Tibial nerve (tissue), 4 donors: Measurements from ENCODE around the gene ISYNA1. TPM values are rescaled to one million over a fixed set of nuclear protein-coding genes. Genes with fewer than 3 reads are reported as not detected.

Experiments used
- DNase-seq, 2 donors: peaks; one replicate each; pipeline ENCODE4 v3.0.0-alpha.2; 2019; ENCODE audit warnings: low spot score in 2 of 2
- H3K27ac ChIP-seq, 4 donors: fragments of 200-600 bp; sonication (generic) in 3 of 4; one replicate each; pipeline ENCODE4 v1.5.1; 2017 to 2019; ENCODE audit warnings: mild to moderate bottlenecking in 1 of 4
- H3K27me3 ChIP-seq, 2 donors: fragments of 200-600 bp; sonication (generic) in 1 of 2; one replicate each; pipeline versions ENCODE4 v1.5.1 to v1.6.0; 2017 to 2019
- H3K36me3 ChIP-seq, 3 donors: fragments of 200-600 bp; sonication (generic); one replicate each; pipeline ENCODE4 v1.5.1; 2018 to 2019
- H3K4me1 ChIP-seq, 4 donors: fragments of 200-600 bp; sonication (generic) in 3 of 4; one replicate each; pipeline ENCODE4 v1.5.1; 2017 to 2019
- H3K4me3 ChIP-seq, 4 donors: fragments of 200-600 bp; sonication (generic) in 3 of 4; one replicate each; pipeline ENCODE4 v1.5.1; 2017 to 2019; ENCODE audit warnings: mild to moderate bottlenecking in 1 of 4, moderate library complexity in 1 of 4
- H3K9me3 ChIP-seq, 4 donors: fragments of 200-600 bp; sonication (generic) in 3 of 4; one replicate each; pipeline ENCODE4 v1.5.1; 2017 to 2019
- EP300 ChIP-seq, 2 donors: sonication (generic); formaldehyde crosslinking; IDR thresholded peaks; one replicate each; pipeline ENCODE4 v1.6.1; 2017; ENCODE audit warnings: antibody characterized with exemption in 2 of 2, mild to moderate bottlenecking in 1 of 2
- POLR2A ChIP-seq, 2 donors: fragments of 450-650 bp; IDR thresholded peaks; one replicate each; pipeline ENCODE4 v1.6.1; 2017; ENCODE audit warnings: antibody characterized with exemption in 2 of 2, mild to moderate bottlenecking in 2 of 2, moderate library complexity in 2 of 2
- WGBS, 2 donors: methylation state at CpG; one replicate each; pipeline ENCODE4 v1.1.5; 2018; 5-methylcytosine and 5-hydroxymethylcytosine counted together
- total RNA-seq, 4 donors: library from RNA; depleted of rRNA; stranded (reverse); fragments of >200 nt; gene quantifications; one replicate each; pipeline ENCODE4 v1.1.0, GENCODE V29; 2016
- TF ChIP-seq, protein P1 (sequence below), 5 experiments: fragments of 200-600 bp in 3 of 5; fragments of 450-650 bp in 2 of 5; sonication (generic) in 3 of 5; IDR thresholded peaks; one replicate each; pipeline ENCODE4 v1.5.1; 2016 to 2019; ENCODE audit warnings: antibody characterized with exemption in 5 of 5, mild to moderate bottlenecking in 3 of 5, moderate library complexity in 2 of 5

The ISYNA1 gene
- total RNA-seq, 4 donors from 2014 or later: 43.5 to 82.2 (median 52.4) TPM

DNA sequence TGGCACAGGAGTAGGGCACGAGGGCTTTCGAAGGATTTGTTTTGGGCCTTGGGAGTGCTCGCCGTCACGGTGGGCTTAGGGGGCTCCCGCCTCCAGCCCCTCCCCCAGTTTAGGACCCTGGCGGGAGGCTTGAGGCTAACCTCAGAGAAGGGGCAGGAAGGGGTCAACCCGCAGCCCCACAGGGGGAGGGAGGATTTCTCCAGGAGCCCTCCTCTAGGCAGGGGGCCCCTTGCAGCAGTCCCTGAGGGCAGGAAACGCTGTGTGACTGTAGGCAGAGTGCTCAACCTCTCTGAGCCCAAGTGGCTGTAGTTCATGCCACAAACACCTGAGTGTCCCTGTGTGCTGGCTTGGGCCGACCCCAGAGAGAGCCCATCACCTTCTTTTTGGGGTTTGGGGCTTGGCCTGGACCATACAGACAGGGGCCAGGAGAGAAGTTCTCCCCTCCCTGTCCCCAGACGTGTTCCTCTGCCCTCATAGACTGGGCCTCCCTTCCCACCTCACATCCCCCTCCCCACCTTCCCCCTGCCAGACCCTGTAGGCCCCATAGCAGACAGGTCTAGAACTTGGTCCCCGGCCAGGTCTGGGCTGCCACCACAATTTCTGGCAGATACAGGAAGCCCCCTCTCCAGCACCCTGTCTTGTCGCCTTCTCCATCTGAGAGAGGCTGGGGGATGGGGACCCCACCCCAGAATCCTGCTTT is 8.1 kb downstream of the ISYNA1 start:
- no peak for DNase-seq
- TF ChIP-seq EP300 (IDR thresholded peaks at IDR 0.05): no peak
- TF ChIP-seq POLR2A (IDR thresholded peaks at IDR 0.05): no peak
- TF ChIP-seq, protein P1, sequence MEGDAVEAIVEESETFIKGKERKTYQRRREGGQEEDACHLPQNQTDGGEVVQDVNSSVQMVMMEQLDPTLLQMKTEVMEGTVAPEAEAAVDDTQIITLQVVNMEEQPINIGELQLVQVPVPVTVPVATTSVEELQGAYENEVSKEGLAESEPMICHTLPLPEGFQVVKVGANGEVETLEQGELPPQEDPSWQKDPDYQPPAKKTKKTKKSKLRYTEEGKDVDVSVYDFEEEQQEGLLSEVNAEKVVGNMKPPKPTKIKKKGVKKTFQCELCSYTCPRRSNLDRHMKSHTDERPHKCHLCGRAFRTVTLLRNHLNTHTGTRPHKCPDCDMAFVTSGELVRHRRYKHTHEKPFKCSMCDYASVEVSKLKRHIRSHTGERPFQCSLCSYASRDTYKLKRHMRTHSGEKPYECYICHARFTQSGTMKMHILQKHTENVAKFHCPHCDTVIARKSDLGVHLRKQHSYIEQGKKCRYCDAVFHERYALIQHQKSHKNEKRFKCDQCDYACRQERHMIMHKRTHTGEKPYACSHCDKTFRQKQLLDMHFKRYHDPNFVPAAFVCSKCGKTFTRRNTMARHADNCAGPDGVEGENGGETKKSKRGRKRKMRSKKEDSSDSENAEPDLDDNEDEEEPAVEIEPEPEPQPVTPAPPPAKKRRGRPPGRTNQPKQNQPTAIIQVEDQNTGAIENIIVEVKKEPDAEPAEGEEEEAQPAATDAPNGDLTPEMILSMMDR (IDR thresholded peaks at IDR 0.05): no peak
- H3K36me3 ChIP-seq: peaks cover 0 to 36% (median 0%) of the 10 kb centered on the region in 3 donors
- H3K27ac ChIP-seq: peak overlapping the region; percentile 26 to 95 (median 86)
- H3K27me3 ChIP-seq: no peaks in the 10 kb centered on the region
- 43 to 51% methylated on average over 13 of the region's 13 CpGs for WGBS, 2 donors
- no peaks in the 10 kb centered on the region for H3K9me3 ChIP-seq
- H3K4me3 ChIP-seq: peak overlapping the region in 2 of 4 donors; percentile 50 to 52
- H3K4me1 ChIP-seq: peaks cover 0 to 77% (median 41%) of the 10 kb centered on the region in 4 donors

DNA sequence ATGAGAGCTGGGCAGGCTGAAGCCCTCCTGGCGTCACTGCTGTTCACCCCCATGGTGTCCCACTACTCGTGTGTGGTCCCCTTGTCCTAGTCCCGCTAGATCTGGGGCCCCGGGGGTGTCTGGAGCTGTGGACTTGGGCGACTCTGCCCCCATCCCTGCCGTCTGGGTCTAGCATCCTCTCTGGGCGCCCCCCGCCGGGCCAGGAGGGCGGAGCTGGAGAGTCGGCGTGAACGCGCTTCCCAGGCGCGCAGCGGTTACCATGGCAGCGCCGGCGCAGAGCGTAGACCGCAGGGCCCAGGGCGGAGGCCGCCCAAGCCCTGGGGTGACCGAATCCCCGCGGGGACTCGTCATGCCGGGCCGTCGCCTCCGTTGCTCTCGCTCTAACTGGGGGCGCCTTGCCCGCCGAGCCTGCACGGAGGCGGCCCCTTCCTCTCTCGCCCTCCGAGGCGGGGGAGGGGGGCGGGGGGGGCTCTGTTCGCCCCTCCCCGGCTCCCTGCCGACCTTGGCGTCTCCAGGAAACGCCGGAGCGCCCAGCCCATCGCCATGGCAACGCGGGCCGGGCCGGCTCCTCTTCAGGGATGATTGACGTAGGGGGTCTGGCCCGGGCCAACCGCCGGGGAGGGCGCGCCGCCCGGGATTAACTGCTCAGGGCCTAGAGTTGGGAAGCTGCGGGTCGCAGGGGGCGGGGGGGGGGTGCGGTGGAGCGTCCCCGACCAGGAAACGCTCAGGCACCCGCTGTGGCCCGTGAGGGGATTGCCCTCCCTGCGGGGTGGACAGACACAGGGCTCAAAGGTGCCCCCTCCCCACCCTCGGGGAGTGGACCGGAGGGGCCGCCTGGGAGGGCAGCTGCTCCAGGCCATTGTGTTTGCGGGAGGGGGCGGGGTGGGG is 8.9 kb downstream of the ISYNA1 start:
- WGBS, 2 donors: 18 to 20% methylated on average over 2 to 6 of the region's 77 CpGs
- no peak for TF ChIP-seq POLR2A (IDR thresholded peaks at IDR 0.05)
- TF ChIP-seq EP300 (IDR thresholded peaks at IDR 0.05): no peak
- TF ChIP-seq, protein P1 (IDR thresholded peaks at IDR 0.05): no peak
- no peaks in the 10 kb centered on the region for H3K27me3 ChIP-seq
- peaks cover 0 to 29% (median 0%) of the 10 kb centered on the region in 3 donors for H3K36me3 ChIP-seq
- peaks cover 0 to 80% (median 45%) of the 10 kb centered on the region in 4 donors for H3K4me1 ChIP-seq
- peak overlapping the region; percentile 26 to 95 (median 86) for H3K27ac ChIP-seq
- peak overlapping the region; percentile 15 to 52 (median 48) for H3K4me3 ChIP-seq
- DNase-seq: no peak
- H3K9me3 ChIP-seq: no peaks in the 10 kb centered on the region

DNA sequence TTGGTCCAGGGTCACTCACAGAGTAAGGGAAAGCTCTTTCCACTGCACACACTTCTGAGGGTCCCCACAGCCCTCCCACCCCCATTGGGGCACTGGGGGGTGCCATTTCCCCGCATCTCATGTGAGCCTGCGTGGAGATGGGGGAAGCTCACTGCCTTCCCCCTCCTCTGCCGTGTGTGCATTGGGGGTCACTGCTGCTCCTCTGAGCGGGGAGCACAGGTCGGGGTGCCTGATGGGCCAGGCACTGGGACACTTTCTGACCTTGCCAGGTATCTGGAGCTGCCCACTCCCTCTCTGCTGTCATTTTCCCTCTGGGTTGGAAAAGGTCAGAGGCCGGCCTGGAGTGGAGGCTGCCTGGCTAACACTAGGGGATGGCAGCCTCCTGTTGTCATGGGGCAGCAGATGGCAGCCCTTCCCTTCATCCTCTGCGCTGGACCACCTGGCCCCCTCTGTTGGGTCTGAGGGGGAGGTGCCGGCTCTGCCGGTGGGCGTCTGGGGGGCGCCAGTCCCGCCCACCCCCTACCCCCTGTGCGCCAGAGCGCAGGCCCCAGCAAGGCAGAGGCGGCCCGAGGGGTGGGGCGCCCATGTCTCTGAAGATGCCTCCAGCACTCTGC is 9.7 kb downstream of the ISYNA1 start:
- H3K27ac ChIP-seq: peak overlapping the region in 3 of 4 donors; percentile 82 to 95 (median 90)
- no peak overlapping the region for H3K4me3 ChIP-seq
- H3K9me3 ChIP-seq: no peaks in the 10 kb centered on the region
- peaks cover 0 to 29% (median 0%) of the 10 kb centered on the region in 3 donors for H3K36me3 ChIP-seq
- TF ChIP-seq POLR2A (IDR thresholded peaks at IDR 0.05) (no peak), EP300 (IDR thresholded peaks at IDR 0.05) (no peak)
- TF ChIP-seq, protein P1 (IDR thresholded peaks at IDR 0.05): no peak
- 73 to 76% methylated on average over 14 to 15 of the region's 17 CpGs for WGBS, 2 donors
- peaks cover 0 to 82% (median 51%) of the 10 kb centered on the region in 4 donors for H3K4me1 ChIP-seq
- no peak for DNase-seq
- H3K27me3 ChIP-seq: no peaks in the 10 kb centered on the region

DNA sequence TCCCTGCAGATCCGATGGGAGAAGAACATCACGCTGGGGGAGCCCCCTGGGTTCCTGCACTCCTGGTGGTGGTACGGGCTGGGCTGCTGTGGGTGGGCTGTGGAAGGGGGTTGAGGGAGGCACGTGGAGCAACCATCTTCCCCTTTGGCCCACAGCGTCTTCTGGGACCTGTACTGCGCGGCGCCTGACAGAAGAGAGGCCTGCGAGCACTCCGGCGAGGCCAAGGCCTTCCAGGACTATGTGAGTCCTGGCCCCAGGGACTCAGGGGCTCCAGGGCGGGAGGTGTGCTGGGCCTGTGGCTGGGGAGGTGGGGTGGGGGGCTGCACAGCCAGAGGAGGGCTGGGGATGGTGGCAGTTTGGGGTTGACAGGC is 10.2 kb downstream of the ISYNA1 start:
- DNase-seq: no peak
- TF ChIP-seq, protein P1 (IDR thresholded peaks at IDR 0.05): no peak
- TF ChIP-seq POLR2A (IDR thresholded peaks at IDR 0.05): no peak
- no peak for TF ChIP-seq EP300 (IDR thresholded peaks at IDR 0.05)
- H3K27ac ChIP-seq: peak overlapping the region in 2 of 4 donors; percentile 90 to 95
- H3K4me1 ChIP-seq: peaks cover 0 to 82% (median 49%) of the 10 kb centered on the region in 4 donors
- WGBS, 2 donors: 79 to 92% methylated on average over 5 to 12 of the region's 12 CpGs
- no peak overlapping the region for H3K4me3 ChIP-seq
- no peaks in the 10 kb centered on the region for H3K27me3 ChIP-seq
- H3K9me3 ChIP-seq: no peaks in the 10 kb centered on the region
- peaks cover 0 to 29% (median 0%) of the 10 kb centered on the region in 3 donors for H3K36me3 ChIP-seq
